ENCODE data around the gene SBK2.
"Not testable (repeated sequence)": the region's sequence is repeated elsewhere in the genome, so short reads cannot be mapped to it uniquely, and the experiment has no call there.

SBK2 gene

DNA sequence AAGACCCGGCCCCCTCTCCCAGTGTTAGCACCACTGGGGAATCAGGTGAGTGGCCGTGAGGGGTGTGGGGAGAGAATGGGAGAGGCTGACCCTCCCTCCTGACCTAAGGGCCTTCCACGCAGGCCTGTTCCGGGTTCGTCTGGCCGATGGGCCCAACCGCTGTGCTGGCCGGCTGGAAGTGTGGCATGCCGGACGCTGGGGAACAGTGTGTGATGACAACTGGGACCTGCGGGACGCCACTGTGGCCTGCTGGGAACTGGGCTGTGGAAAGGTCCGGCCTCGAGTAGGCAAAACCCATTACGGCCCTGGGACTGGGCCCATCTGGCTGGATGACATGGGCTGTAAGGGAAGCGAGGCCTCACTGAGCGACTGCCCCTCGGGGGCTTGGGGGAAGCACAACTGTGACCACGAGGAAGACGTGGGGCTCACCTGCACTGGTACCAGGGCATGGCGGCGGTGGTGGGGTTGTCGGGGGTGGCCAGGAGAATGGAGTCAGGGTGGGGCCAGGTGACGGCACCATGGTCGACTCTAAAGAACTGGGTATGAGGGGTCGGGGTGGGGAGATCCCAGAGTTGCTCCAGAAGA lies 36.5 kb downstream of the SBK2 start:
- DNase-seq = no peak

DNA sequence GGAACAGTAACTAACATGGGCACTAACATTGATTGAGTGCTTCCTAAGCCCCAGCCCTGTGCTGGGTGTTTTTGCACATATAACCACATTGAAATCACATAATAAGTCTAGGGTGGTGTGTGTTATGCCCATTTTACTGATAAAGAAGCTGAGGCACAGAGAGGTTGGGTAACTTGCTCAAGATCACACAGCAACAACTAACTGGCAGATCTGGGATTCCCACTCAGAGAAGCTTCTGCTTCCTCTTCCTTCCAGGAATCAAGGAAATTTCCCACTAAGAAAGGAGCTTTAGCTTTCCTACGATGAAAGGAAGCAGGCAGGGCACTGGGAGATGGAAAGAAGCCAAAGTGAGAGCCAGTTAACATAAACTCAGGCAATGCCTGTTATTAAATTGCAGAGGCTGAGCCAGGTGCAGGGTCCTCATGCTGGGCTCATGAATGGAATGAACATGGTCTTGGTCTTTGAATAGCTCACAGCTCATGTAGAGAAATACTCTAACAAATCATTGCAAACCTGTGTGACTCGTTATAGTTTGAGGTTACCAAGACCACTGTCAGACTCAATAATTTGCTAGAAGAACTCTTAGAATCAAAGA lies 38.6 kb downstream of the SBK2 start:
- no peak for DNase-seq

DNA sequence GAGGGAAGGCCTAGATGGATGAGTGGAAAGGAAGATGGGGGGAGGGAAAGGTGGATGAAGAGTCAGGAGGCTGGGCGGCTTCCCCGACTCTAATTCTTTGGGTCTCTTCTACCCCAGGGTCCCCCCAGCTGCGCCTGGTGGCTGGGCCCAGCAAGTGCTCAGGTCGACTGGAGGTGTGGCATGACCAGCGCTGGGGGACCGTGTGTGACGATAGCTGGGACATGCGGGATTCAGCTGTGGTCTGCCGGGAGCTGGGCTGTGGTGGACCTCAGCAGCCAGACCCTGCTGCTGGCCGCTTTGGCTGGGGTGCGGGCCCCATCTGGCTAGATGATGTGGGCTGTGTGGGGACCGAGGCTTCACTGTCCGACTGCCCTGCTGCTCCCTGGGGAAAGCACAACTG lies 39.2 kb downstream of the SBK2 start:
- no peak for DNase-seq

DNA sequence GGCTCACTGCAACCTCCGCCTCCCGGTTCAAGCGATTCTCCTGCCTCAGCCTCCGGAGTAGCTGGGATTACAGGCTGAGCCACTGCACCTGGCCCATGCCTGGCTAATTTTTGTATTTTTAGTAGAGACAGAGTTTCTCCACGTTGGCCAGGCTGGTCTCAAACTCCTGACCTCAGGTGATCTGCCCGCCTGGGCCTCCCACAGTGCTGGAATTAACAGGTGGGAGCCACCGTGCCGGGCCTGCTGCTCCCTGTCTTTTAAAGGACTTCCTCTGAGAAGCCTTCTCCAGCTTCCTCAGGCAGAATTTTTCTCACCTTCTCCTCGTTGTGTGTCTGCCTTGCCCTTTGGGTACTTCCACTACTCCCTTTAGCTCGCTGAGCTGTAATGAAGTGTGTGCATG lies 40.1 kb downstream of the SBK2 start:
- not testable (repeated sequence) for DNase-seq

DNA sequence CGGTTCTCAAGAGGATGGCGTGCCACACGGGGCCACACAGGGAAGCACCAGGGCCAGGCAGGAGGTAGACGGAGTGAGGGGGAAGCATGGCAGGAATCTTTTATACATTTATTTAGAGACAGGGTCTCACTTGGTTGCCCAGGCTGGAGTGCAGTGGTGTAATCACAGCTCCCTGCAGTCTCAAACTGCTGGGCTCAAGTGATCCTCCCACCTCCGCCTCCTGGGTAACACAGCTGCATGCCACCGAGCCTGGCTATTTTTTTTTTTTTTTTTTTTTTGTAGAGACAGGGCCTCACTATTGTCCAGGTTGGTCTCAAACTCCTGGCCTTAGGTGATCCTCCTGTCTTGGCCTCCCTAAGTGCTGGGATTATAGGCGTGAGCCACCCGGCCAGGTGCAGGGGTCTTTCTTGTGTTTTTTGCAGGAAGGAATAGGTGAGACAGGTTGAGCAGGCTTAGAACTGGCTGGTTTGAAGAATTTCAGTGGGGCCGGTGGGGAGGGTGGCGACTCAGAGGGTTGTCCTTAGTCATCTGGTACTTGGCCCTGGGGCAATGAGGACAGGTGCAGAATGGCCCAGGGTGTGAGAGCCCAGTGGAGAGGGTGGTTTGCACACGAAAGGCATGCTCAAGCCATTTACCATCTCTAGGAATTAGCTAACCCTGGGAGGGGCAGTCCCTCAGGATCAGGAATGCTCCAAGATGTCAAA lies 41.1 kb downstream of the SBK2 start:
- no peak for DNase-seq

DNA sequence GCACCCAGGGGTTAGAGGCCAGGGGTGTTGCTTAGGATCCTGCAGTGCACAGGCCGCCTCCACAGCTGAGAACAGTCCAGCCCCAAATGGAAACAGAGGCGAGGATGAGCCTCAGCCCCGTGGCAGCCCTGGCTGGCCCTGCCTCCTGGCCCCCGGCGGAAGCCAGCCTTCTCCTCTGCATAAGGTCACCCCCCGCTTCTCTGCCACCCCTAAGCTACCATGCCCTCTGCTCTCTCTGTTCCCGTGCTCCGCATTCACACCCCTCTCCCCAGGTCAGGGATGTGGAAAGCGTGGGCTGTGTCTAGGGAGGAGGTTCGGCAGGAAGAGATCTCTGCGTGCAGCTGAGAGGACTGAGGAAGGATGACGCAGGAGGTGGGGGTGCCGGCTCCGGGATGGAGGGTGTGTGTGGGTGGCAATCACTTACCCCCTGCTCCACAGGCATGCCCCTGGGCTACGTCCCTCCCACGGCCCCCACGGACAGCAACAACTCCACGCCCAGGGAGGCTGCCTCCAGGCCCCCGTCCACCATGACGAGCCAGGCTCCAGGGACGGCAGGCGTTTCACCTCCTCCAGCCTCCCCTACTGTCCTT lies 42.7 kb downstream of the SBK2 start:
- DNase-seq = no peak

DNA sequence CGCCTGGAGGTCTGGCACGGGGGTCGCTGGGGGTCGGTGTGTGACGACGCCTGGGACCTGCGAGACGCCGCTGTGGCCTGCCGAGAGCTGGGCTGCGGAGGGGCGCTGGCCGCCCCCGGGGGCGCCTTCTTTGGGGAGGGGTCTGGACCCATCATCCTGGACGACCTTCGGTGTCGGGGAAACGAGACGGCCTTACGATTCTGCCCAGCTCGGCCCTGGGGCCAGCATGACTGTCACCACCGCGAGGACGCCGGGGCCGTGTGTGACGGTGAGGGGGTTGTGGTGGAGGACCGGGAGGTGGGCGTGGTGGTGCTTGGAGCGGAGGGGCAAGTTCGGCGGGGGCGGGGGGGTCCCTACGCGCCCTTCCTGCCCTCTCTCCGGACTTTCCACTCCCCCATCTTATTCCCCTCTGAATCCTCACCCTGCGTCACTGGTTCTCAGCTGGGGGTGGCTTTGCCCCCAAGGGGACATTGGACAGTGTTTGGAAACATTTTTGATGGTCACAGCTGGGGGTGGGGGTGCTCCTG lies 43.2 kb downstream of the SBK2 start:
- DNase-seq = no peak

DNA sequence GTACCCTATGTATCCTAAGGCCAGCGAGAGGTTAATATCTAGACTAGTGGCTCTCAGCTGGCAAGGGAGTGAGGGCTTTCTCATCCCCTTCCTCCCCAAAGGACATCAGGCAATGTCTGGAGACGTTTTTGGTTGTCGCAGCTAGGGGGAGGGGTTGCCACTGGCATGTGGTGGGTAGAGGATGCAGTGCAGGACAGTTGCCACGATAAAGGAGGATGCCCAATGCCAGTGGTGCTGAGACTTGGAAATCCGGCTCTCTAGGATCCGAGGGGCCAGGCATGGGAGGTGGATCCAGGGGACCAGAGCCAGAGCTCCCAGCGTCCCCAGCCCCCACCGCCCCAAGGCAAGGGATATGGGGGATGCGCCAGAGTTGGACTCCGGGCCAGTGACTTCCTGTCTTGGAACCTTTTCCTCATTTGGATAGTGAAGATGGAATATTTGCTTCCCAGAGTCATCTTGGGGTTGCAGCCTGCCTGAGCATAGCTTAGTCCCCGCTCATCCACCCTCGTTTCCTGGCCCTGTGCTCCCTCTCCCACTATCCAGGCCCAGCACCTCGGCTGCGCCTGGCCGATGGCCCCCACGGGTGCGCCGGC lies 43.8 kb downstream of the SBK2 start:
- no peak for DNase-seq

DNA sequence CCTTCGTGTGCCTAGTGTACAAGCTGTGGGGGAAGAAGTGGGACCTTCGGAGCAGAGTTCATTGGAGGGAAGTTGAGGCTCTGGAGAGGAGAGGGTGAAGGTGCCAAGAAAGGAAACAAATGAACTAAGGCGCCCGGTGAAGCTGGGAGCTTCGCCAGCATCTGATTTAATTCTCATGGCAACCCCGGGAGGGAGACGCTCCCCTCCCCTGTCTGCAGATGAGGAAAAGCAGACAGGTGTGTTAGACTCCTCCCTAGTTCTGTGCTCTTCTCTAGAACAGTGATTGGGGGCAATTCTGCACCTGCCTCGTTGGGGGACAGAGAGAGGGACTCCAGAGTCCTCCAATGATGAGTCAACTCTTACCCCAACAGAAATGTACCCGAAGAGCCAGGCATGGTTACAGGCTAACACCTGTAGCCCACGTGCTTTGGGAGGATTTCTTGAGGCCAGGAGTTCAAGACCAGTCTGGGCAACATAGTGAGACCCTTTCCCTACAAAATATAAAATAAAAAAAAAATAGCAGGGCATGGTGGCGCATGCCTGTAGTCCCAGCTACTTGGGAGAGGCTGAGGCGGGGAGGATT lies 44.5 kb downstream of the SBK2 start:
- no peak for DNase-seq

DNA sequence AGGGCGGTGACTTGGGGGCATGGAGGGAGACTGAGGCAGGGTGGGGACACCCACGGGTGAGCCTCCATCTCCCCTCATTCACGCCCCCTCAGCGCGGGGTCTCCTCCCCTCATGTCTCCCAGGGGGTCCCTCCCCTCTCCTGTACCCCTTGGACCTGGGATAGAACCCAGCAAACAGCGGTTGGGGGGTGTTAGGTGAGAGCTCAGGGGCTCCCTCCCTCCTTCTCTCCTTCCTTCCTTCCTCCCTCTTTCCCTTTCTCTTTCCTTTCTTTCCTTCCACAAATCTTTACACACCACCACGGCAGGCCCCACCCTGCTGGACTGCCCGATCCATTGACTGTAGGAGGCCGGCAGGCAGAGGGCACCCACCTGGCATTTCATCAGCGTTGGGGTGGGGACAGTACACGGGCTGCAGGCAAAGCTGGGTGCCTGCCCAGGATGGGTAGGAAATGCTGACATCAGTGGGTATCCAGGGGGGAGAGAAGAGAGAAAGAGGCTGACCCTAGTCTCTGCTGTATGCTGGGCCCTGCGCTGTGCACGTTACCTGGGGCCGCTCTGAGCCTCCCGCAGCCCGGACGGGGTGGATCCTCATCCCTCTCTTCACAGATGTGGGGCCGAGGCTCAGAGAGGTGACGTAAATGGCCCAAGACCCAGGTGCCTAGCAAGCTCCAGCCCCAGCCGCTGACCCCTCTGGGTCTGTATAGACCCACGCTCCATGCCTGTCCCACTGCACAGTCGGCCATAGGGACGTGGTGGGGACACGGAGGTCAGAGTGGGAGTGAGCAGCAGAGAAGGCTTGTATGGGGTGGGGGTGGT lies 45.2 kb downstream of the SBK2 start:
- no peak for DNase-seq

DNA sequence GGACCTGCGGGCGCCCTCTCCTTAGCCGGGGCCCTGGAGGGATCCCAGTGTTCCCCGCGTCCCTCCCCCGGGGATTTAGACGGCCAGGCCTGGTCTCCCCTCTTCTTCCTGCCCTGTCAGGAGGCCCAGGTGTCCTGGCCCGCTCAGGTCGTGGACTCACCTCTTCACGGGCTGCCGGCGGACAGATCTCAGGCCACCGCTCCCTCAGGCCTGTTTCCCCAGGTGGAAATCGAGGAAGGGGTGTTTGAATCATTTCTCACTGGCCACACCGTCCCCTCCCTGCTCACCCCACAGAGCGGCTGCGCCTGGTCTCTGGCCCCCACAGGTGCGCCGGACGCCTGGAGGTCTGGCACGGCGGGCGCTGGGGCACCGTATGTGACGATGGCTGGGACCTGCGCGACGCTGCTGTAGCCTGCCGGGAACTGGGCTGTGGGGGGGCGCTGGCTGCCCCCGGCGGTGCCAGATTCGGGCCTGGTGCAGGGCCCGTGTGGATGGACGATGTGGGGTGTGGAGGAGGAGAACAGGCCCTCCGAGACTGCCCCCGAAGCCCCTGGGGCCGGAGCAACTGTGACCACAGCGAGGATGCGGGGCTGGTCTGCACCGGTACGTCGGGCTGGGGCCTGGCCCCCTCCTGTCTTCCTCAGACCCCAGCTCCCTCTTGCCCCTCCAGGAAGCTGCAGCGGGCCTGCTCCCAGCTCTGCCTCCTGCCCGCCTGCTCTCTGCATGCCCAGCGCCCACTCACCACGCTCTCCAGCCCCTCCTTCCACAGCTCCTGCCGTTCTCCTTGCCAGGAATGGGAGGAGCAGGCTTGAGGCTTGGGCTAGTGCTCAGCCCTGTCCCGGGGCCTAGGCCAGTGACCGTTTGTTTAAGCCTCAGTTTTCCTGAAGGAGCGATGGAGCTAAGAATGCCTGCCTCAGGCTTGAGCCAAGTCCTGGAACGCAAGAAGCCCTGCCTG lies 46.2 kb downstream of the SBK2 start:
- DNase-seq = no peak

DNA sequence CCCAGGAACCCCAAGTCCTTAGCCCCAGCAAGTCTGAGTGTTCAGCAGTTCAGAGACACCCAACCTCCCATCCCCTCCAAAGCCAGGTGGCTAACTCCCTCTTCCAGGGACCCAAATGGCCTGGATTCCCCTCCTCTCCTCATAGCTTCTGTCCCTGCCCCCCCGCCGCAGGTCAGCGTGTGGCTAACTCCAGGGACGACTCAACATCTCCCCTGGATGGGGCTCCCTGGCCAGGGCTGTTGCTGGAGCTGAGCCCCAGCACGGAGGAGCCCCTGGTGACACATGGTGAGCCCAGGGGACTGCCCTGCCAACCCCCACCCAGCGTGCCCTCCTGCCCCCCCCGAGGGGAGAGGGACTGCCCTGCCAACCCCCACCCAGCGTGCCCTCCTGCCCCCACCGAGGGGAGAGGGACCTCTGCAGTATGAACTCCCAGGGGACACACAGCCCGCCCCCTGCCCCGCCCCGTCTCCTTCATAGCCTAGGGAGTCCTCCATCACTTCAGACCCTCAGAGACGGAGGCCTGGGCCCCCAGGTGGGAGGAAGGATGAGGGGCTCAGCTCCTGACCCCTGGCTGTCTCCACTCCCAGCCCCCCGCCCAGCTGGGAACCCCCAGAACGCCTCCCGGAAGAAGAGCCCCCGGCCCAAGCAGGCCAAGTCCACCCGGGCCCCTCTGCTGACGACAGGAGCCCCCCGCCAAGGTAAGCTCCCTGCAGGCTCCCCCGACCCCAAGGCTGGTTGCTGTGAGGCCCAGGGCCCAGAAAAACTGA lies 47.0 kb downstream of the SBK2 start:
- no peak for DNase-seq

DNA sequence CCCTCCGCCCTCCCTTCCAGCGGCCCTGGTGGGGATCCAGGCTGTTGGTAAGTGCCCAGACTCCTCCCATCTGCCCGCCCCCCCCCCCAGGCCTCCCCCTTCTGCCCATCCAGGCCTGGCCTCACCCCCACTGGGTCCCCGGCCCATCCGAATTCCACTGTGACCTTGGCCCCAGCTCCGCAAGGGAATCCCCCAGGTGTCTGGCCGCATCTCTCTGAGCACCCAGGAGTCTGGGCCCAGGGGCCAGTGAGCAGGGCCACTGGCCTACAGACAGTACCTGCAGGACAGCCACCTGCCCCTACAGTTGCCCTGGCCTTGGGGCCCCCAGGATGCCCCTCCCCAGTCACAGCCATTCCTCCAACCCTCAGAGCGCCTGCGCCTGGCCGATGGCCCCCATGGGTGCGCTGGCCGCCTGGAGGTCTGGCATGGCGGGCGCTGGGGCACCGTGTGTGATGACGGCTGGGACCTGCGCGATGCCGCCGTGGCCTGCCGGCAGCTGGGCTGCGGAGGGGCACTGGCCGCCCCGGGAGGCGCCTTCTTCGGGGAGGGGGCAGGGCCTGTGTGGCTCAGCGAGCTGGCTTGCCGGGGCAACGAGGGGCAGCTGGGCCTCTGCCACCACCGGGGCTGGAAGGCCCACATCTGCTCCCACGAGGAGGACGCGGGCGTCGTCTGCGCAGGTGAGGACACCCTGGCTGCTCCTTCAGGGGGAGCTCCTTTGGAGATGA lies 47.8 kb downstream of the SBK2 start:
- DNase-seq = no peak

DNA sequence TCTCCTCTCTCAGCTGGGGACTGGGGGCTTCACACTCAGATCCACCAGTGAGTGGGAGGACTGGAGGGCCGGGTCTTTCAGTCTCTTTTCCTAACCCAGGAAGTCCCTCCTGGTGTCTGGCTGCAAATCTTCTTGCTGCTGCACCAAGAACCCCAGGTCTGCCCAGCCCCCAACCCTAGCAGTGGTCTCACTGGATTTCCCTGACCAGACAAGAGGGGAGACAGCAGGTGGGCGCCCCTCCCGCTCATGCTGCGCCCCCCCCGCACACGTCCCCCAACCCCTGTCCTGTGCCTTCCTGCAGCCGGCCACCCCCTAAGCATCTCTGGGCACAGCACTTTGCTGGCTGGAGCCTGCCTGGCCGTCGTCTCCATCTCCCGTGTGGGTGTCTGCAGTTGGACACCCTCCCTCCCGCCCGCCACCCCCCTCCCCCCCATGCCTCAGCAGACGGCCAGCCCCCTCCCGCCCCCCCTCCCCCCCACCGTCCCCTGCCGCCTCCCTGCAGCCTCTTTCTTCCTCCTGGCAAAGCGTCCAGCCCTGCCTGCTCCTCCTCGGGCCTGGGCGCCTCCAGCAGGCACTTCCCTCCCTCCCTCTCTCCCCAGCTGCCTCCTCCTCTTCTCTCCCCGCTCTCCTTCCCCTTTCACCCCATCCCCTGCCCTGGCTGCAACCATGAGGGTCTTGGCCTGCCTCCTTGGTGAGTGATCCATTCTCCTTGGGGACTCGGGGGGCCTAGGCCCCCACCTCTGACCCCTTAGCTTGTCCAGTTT lies 48.8 kb downstream of the SBK2 start, which contains the start of gene SSC5D:
Gene SSC5D, plus strand, starts transcription at position 513 of the 764 bp plus-strand sequence. Its CDS starts 154 bp downstream, at position 667.
- no peak for DNase-seq

DNA sequence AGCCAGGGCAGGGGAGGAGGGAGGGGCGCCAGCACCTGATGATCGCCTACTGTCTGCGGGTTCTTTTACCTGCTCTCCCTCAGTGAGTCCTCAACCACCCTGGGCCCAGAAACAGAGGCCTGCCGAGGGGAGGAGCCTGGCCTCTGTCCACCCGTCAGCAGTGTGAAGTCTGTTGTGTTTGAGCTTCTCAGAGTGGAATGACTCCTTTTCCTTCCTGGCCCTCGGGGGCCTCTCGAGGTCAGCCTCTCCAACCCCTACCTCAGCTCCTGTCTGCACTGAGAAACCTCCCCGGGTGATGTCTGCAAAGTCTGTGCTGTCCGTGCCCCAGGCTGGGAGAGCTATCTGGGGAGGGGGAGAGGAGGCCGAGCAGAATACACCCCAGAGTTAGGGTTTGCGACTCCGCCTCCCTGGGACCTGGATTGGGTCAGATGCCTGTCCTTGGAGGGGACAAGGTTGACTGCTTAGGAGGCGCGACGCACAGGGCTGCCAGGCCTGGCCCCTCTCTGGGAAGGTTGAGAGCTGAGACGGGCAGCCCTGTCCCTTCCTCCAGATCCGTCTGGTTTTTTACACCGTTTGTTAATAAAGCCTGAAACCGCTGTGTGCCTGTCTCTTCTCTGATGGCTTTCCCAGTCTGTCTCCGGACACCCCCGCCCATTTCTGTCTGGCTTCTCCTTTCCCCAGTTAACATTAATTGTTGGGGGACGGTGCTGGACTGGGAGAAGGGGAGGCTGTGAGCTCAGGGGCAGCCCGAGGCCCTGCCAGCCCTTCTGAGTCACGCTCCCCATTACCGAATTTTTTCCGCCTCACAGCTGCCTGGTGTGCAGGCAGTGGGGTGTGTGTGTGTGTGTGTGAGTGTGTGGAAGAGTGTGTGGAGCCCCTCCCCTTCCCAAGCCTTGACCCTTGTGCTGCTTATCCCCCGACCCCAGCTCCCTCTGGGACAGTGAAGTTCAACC lies 49.7 kb downstream of the SBK2 start:
- peak; percentile 43 for DNase-seq

DNA sequence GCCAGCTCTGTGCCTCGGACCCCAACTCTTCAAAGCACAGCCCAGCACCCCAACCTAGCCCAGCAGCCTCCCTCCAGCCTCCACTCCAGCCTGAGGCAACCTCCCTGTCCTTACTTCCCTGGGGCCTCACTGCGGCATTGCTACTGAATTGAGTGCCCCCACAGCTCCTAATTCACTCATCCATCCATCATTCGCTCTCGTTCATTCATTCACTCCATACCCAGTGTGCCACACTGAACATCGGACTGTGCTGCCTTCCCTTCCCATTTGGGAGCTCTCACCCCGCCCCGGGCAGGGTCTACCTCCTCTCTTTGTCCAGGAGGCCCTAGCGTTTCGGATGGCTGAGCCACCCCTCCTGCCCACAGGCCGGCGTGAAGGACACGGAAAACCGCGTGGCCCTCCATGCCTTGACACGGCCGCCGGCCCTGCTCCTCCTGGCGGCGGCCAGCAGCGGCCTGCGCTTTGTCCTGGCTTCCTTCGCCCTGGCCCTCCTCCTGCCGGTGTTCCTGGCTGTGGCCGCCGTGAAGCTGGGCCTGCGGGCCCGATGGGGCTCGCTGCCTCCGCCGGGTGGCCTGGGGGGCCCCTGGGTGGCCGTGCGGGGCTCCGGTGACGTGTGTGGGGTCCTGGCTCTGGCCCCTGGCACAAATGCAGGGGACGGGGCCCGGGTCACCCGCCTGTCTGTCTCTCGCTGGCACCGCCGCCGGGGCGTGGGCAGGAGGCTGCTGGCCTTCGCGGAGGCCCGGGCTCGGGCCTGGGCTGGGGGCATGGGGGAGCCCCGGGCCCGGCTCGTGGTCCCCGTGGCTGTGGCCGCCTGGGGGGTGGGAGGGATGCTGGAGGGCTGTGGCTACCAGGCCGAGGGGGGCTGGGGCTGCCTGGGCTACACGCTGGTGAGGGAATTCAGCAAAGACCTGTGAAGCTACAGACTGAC lies 50.6 kb downstream of the SBK2 start:
- DNase-seq = no peak

Data from stimulated activated CD4-positive, alpha-beta T cell treated with anti-CD3 and anti-CD28 coated beads, Interleukin-4, amount 100 ng/mL, for 1 hour (primary cell).